NCI-H526 (cell line): Measurements from ENCODE around the gene GSTA4.

Experiments
- DNase-seq, 2 experiments: peaks; one replicate each; lab custom pipeline; 2025; lab: John Stamatoyannopoulos, UW

Gene GSTA4

GRCh38 chr6:52995089-52995912 is at the start of gene GSTA4:
TSS of gene GSTA4 (minus strand) at chr6:52995284. CDS start at chr6:52994243, 1,041 bp downstream.
- DNase-seq = peak; percentile 95 to 98

- DNase-seq = no peak
Measured at GRCh38 chr6:53044572-53044971, 49.5 kb upstream of the GSTA4 start.

- DNase-seq = no peak
Measured at GRCh38 chr6:53044071-53044470, 49.0 kb upstream of the GSTA4 start.

GRCh38 chr6:53043581-53043980 is 48.5 kb upstream of the GSTA4 start:
- DNase-seq = no peak

GRCh38 chr6:53042112-53042511 is 47.0 kb upstream of the GSTA4 start:
- DNase-seq = no peak

- no peak for DNase-seq
Measured at GRCh38 chr6:53041356-53041755, 46.3 kb upstream of the GSTA4 start.

- DNase-seq = no peak
Measured at GRCh38 chr6:53038596-53038995, 43.5 kb upstream of the GSTA4 start.

GRCh38 chr6:53038141-53038540 is 43.1 kb upstream of the GSTA4 start:
- DNase-seq = no peak

- DNase-seq = no peak
Measured at GRCh38 chr6:53035549-53036213, 40.6 kb upstream of the GSTA4 start.

GRCh38 chr6:53033764-53034163 is 38.7 kb upstream of the GSTA4 start:
- no peak for DNase-seq

GRCh38 chr6:53032849-53033248 is 37.8 kb upstream of the GSTA4 start:
- DNase-seq = no peak

GRCh38 chr6:53031281-53031680 is 36.2 kb upstream of the GSTA4 start:
- no peak for DNase-seq

GRCh38 chr6:53029761-53030160 is 34.7 kb upstream of the GSTA4 start:
- DNase-seq = no peak

GRCh38 chr6:53029257-53029656 is 34.2 kb upstream of the GSTA4 start:
- DNase-seq = no peak

GRCh38 chr6:53028467-53028866 is 33.4 kb upstream of the GSTA4 start:
- no peak for DNase-seq

- DNase-seq = no peak
Measured at GRCh38 chr6:53027131-53027718, 32.1 kb upstream of the GSTA4 start.

- DNase-seq = no peak
Measured at GRCh38 chr6:53026526-53026925, 31.4 kb upstream of the GSTA4 start.

GRCh38 chr6:53023323-53023722 is 28.2 kb upstream of the GSTA4 start:
- DNase-seq = no peak

- no peak for DNase-seq
Measured at GRCh38 chr6:53020005-53020744, 25.1 kb upstream of the GSTA4 start.

GRCh38 chr6:53018446-53018845 is 23.4 kb upstream of the GSTA4 start:
- DNase-seq = no peak

GRCh38 chr6:53015486-53015885 is 20.4 kb upstream of the GSTA4 start:
- no peak for DNase-seq

GRCh38 chr6:53014744-53015143 is 19.7 kb upstream of the GSTA4 start:
- DNase-seq = no peak
